SU-DHL-6 (cell line): Measurements from ENCODE around the gene FOXD1.

ENCODE experiments used
- H2AFZ ChIP-seq: fragments of 200-600 bp; sonication (generic); 2 replicates; pipeline ENCODE4 v1.6.1; 2014; ENCODE audit warnings: low read depth, mild to moderate bottlenecking, moderate library complexity, mixed read lengths, antibody characterized with exemption, low read length; ENCODE audit not compliant: severe bottlenecking
- H3F3A ChIP-seq: fragments of 200-600 bp; shearing (Covaris generic); 2 replicates; pipeline ENCODE4 v1.6.0; 2016; ENCODE audit warnings: antibody characterized with exemption, mild to moderate bottlenecking; ENCODE audit not compliant: insufficient read depth
- H3K27ac ChIP-seq: fragments of 200-600 bp; sonication (generic); 2 replicates; pipeline ENCODE4 v1.5.1; 2016; ENCODE audit warnings: low read depth, mild to moderate bottlenecking, low read length, moderate library complexity, mixed read lengths
- H3K27me3 ChIP-seq: fragments of 200-600 bp; sonication (generic), shearing (Covaris generic); 2 replicates; pipeline ENCODE4 v1.6.0; 2014; ENCODE audit warnings: mild to moderate bottlenecking, low read length
- H3K36me3 ChIP-seq: fragments of 200-600 bp; sonication (generic); 2 replicates; pipeline ENCODE4 v1.6.1; 2014; ENCODE audit warnings: mild to moderate bottlenecking, low read length, mixed read lengths
- H3K4me2 ChIP-seq: fragments of 300-600, 200-600 bp; shearing (Covaris generic), sonication (generic); 2 replicates; pipeline ENCODE4 v1.6.0; 2014; ENCODE audit warnings: low read length, low read depth, mild to moderate bottlenecking; ENCODE audit not compliant: poor library complexity, severe bottlenecking
- H3K4me3 ChIP-seq: fragments of 200-600 bp; sonication (generic); 2 replicates; pipeline ENCODE4 v1.5.1; 2014; ENCODE audit warnings: antibody characterized with exemption, low read length, mild to moderate bottlenecking, mixed read lengths; ENCODE audit not compliant: insufficient read depth, poor library complexity, severe bottlenecking
- H3K79me2 ChIP-seq: fragments of 200-600 bp; sonication (generic); 2 replicates; pipeline ENCODE4 v1.6.1; 2014; ENCODE audit warnings: mild to moderate bottlenecking, low read length, moderate library complexity; ENCODE audit not compliant: insufficient read depth
- H3K9ac ChIP-seq: fragments of 200-600 bp; sonication (generic); 2 replicates; pipeline ENCODE4 v1.7.0; 2014; ENCODE audit warnings: mild to moderate bottlenecking, low read length
- H3K9me2 ChIP-seq: fragments of 200-600 bp; sonication (generic); replicated peaks from 2 replicates; pipeline ENCODE4 v1.6.1; 2014; ENCODE audit warnings: low read length; ENCODE audit not compliant: insufficient read depth
- H3K9me3 ChIP-seq: fragments of 200-600 bp; sonication (generic); 2 replicates; pipeline ENCODE4 v1.6.1; 2014; ENCODE audit warnings: low read length, mixed read lengths; ENCODE audit not compliant: insufficient read depth
- H4K20me1 ChIP-seq: fragments of 200-600 bp; sonication (generic); 2 replicates; pipeline ENCODE4 v1.6.1; 2014; ENCODE audit warnings: low read depth, mild to moderate bottlenecking, antibody characterized with exemption, low read length, moderate library complexity, mixed read lengths
- CTCF ChIP-seq: fragments of 200-600 bp; sonication (generic); IDR thresholded peaks from one replicate; pipeline ENCODE4 v1.5.1; 2017; ENCODE audit warnings: antibody characterized with exemption, mild to moderate bottlenecking, low read length, moderate library complexity; ENCODE audit not compliant: insufficient read depth, poor library complexity, severe bottlenecking
- EZH2phosphoT487 ChIP-seq: fragments of 200-600 bp; sonication (generic), shearing (Covaris generic); conservative IDR thresholded peaks from 2 replicates; pipeline ENCODE4 v1.6.1; 2018; ENCODE audit warnings: mild to moderate bottlenecking, antibody characterized with exemption, low read length, moderate library complexity, mixed read lengths

FOXD1 gene

GRCh38 chr5:73435759-73436534 lies 12.6 kb downstream of the FOXD1 start:
- TF ChIP-seq CTCF = no peak
- no peak for TF ChIP-seq EZH2phosphoT487
- Histone ChIP-seq H3K4me2 (no peak overlapping the region), H3K27ac (no peak overlapping the region), H3F3A (no peaks in the 10 kb centered on the region), H3K9ac (no peak overlapping the region), H3K4me3 (no peak overlapping the region), H3K9me2 (no peaks in the 10 kb centered on the region), H2AFZ (no peak overlapping the region), H3K27me3 (no peaks in the 10 kb centered on the region), H3K36me3 (no peaks in the 10 kb centered on the region), H3K79me2 (no peaks in the 10 kb centered on the region), H3K9me3 (no peaks in the 10 kb centered on the region), H4K20me1 (no peaks in the 10 kb centered on the region)

GRCh38 chr5:73434907-73435306 lies 13.7 kb downstream of the FOXD1 start:
- H3K9ac ChIP-seq = no peak overlapping the region
- H3K9me2 ChIP-seq = no peaks in the 10 kb centered on the region
- H3K27ac ChIP-seq = no peak overlapping the region
- H3F3A ChIP-seq = no peaks in the 10 kb centered on the region
- no peak overlapping the region for H3K4me3 ChIP-seq
- no peak overlapping the region for H2AFZ ChIP-seq
- no peaks in the 10 kb centered on the region for H3K27me3 ChIP-seq
- no peaks in the 10 kb centered on the region for H3K79me2 ChIP-seq
- no peak for TF ChIP-seq CTCF
- TF ChIP-seq EZH2phosphoT487 = no peak
- H3K4me2 ChIP-seq = no peak overlapping the region
- H3K36me3 ChIP-seq = no peaks in the 10 kb centered on the region
- no peaks in the 10 kb centered on the region for H3K9me3 ChIP-seq
- H4K20me1 ChIP-seq = no peaks in the 10 kb centered on the region

- Histone ChIP-seq H3K4me3 (no peak overlapping the region), H3K9ac (no peak overlapping the region), H3K9me2 (no peaks in the 10 kb centered on the region), H3K36me3 (no peaks in the 10 kb centered on the region), H3K27me3 (no peaks in the 10 kb centered on the region), H2AFZ (no peak overlapping the region), H3K9me3 (no peaks in the 10 kb centered on the region), H4K20me1 (no peaks in the 10 kb centered on the region), H3K4me2 (no peak overlapping the region), H3F3A (no peaks in the 10 kb centered on the region), H3K27ac (no peak overlapping the region), H3K79me2 (no peaks in the 10 kb centered on the region)
- TF ChIP-seq CTCF = no peak
- no peak for TF ChIP-seq EZH2phosphoT487
Observed at GRCh38 chr5:73434461-73434860, 14.1 kb downstream of the FOXD1 start.
